COLO668 (cell line): Measurements from ENCODE around the gene AKAP1.
A peak's percentile ranks its signal among the peaks of the same experiment; 100 is the strongest.

ENCODE experiments used
- DNase-seq: peaks from one replicate; lab custom pipeline; 2025; ENCODE audit not compliant: unreplicated experiment; lab: John Stamatoyannopoulos, UW

The AKAP1 gene, protein sequence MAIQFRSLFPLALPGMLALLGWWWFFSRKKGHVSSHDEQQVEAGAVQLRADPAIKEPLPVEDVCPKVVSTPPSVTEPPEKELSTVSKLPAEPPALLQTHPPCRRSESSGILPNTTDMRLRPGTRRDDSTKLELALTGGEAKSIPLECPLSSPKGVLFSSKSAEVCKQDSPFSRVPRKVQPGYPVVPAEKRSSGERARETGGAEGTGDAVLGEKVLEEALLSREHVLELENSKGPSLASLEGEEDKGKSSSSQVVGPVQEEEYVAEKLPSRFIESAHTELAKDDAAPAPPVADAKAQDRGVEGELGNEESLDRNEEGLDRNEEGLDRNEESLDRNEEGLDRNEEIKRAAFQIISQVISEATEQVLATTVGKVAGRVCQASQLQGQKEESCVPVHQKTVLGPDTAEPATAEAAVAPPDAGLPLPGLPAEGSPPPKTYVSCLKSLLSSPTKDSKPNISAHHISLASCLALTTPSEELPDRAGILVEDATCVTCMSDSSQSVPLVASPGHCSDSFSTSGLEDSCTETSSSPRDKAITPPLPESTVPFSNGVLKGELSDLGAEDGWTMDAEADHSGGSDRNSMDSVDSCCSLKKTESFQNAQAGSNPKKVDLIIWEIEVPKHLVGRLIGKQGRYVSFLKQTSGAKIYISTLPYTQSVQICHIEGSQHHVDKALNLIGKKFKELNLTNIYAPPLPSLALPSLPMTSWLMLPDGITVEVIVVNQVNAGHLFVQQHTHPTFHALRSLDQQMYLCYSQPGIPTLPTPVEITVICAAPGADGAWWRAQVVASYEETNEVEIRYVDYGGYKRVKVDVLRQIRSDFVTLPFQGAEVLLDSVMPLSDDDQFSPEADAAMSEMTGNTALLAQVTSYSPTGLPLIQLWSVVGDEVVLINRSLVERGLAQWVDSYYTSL

DNA sequence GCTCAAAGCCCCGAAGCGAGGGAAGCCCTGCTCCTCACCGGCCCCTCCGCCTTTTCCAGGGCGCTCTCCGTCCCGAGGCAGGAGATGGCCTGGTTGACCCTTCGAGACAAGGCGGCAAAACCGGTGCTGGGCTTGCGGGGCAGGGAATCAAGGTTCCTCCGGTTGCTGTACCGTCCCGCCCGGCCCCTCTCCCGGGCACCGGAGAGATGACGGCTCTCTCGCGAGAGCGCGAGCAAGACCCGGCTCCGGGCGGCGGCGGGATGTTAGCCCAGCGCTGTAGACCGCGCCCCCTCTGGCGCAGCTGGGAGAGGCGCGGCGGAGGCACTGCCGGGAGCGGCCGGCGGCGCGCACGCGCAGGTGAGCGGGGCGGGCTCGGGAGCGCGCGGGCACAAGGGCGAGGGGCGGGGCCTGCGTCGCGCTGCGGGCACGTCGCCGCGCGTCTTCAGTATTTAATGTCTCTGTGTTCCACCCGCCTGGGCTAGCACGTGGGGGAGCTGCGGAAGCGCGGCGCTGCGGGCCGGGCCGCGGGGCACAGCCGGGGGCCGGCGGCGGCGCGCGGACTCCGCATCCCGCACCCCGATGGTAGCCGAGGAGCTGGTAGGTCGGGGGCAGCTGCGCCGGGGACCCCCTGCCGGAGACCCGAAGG is at the start of gene AKAP1:
TSS of gene AKAP1 (plus strand) at position 445 of the 646 bp plus-strand sequence. CDS start 20,219 bp downstream, outside the sequence.
- peak; percentile 97 for DNase-seq

DNA sequence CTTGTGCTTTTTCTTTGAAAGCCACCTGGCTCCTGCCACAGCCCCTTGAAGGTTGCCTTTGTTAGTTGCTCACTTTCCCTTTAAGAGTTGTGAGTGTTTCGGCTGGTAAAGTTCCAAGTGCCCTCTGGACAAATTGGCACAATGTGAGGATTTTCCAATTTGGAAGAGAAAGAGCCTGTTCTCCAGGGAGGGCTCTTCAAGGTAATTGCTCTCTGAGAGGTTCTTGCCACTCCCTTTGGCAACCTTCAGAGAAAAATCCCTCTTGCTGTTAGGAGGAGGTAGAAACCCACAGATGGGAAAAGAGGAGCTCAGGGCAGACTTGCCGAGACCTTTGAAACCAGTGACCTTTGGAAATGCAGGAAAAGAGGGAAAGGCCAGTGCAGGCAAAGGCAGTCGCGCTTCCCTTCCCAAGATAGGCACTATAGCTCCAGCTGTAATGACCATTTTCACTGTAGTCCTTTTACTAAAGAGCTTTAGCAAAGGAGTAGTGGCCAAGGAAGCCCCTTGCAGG is 49.0 kb upstream of the AKAP1 start:
- DNase-seq, result no peak

DNA sequence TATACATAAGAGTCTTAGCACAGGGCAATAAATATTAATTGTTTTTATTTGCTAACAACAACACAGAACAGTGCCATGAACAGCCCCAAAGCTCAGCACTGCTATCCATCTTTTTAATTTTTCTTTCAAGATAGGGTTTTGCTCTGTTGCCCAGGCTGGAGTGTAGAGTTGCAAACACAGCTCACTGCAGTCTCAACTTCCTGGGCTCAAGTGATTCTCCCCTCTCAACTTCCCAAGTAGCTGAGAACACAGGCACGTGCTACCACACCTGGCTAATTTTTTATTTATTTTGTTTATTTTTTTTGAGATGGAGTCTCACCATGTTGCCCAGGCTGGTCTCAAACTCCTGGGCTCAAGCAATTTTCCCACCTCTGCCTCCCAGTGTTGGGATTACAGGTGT is 47.6 kb upstream of the AKAP1 start:
- no peak for DNase-seq

DNA sequence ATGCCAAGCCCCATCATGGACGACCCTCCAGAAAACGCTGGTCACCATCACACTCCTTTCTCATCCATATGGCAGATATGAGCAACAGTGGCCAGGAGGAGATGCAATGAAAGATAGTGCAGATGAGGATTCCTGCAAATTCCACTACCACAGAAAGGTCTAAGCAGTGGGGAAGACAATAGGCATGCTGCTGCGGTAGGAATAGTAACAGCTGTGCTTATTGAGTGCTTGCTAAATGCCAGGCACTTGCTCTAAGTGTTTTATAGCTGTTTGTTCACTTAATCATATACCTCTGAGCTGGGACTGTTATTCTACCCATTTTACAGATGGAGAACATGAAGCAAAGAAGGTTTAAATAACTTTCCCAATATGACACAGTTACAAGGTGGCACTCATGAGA is 46.6 kb upstream of the AKAP1 start:
- DNase-seq, result no peak

DNA sequence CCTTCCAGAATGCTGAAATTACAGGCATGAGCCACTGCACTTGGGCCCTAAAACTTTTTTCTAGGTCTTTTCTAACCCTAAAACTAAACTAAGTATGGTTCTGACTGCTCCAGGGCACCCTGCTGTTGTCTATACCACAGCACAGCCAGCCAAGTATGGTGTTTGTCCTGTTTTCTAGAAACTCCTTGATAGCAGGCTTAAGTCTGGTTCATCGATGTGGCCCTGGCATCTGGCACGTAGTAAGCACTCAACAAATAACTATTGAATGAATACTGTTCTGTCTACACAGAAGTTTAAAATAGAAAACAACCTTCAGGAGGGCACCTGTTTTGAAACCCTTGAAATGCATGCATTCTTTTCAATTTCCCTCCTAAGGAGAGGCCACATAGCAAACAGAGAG is 44.5 kb upstream of the AKAP1 start:
- DNase-seq, result no peak

DNA sequence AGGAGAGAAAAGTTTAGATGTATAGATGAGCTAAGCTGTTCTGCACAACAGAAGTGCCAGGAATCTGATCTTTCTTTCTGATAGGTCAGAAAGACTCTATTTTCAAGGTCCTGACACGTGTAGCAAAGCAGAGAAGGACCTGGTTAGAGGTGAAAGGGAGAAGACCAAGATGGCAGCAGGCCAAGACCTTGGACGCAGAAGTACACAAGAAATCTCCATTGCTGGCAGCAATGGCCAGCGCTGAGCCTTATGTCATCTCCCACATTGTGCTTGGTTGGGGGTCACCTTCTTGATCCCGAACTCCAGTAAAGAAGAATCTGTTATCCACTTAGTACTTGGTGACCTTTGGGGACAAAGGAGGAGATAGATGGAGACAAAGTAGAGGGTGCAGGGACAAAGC is 41.8 kb upstream of the AKAP1 start:
- no peak for DNase-seq

DNA sequence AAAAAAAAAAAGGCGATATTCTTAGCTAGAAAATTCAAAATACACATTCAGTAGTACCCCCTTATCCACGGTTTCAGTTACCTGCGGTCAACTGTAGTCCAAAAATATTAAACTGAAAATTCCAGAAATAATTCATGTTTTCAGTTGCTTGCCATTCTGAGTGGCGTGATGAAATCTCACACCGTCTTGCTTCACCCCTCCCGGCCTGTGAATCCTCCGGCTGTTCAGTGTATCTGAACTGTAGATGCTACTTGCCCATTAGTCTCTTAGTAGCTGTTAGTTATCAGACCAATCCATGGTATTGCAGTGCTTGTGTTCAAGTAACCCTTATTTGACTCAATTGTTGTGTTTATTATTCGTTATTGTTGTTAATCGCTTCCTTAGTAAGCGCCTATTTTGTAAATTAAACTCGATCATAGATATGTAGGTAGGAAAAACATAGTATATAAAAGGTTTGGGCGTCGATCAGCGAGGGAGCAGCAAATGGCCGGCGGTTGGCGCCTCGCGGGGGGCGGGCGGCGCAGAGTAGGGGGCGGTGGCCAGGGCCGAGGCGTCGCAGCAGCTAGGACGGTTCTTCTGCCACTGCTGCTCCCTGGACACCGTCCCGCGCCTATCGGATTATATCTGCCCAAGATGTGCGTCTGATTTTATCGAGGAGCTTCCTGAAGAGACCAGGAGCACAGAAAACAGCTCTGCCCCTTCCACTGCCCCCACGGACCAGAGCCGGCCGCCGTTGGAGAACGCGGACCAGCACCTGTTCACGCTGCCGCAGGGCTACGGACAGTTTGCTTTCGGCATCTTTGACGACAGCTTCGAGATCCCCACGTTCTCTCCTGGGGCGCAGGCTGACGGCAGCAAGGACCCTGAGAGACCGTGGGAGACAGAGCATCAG is 39.8 kb upstream of the AKAP1 start:
- DNase-seq, result no peak

DNA sequence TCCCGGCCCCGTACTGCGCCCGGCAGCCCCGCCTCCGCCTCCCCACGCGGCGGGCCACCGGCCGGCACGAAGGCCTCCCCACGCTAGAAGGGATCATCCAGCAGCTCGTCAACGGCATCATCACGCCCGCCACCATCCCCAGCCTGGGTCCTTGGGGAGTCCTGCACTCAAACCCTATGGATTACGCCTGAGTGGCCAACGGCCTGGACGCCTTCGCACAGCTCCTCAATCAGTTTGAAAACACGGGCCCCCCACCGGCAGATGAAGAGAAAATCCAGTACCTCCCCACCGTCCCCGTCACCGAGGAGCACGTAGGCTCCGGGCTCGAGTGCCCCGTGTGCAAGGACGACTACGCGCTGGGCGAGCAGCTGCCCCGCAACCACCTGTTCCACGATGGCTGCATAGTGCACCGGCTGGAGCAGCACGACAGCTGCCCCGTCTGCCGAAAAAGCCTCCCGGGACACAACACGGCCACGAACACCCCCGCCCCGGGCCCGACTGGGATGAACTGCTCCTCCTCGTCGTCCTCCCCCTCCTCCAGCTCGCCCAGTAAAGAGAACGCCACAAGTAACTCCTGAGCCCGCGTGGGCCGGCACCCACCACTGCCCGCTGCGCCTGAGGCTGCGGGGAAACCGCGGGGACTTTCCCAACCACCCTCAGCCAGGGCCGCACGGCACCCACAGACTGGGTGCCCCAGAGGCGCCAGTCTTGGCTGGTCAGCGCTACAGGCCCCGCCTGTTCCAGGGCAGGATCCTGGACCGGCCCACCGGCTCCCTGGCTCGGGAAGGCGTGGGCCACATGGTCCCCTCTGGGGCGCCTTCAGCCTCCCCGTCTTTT is 39.0 kb upstream of the AKAP1 start:
- DNase-seq, result peak; percentile 33

DNA sequence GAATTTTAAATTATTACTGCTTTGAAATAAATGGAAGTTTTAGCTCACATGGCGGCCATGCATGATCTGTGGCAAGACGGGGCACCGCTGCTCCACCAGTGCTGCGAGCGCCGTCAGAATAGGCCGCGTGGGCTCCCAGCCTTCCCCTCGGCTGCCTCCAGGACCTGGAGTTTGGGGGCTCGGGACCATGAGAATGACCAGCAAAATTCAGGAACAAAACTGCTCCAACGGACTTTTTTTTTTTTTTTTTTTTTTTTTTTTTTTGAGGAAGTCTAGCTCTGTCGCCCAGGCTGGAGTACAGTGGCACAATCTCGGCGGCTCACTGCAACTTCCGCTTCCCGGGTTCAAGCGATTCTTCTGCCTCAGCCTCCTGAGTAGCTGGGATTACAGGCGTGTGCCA is 38.3 kb upstream of the AKAP1 start:
- DNase-seq, result no peak

DNA sequence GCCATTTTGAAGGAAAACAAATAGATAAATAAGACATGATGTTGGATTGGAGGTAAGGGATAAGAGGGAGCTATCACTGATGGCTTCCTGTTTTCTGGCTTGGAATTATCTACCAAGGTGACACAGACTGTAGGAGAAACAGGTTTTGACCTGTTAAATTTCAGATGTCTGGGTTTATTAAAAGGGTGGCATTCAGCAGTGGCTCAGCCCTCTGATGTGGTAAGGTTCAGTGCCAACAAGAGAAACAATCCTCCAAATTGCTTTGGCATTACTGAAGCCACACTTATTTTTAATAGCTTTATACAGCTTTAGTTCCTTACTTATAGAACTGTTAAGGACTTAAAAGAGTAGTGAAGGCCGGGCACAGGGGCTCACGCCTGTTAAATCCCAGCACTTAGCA is 37.0 kb upstream of the AKAP1 start:
- no peak for DNase-seq

DNA sequence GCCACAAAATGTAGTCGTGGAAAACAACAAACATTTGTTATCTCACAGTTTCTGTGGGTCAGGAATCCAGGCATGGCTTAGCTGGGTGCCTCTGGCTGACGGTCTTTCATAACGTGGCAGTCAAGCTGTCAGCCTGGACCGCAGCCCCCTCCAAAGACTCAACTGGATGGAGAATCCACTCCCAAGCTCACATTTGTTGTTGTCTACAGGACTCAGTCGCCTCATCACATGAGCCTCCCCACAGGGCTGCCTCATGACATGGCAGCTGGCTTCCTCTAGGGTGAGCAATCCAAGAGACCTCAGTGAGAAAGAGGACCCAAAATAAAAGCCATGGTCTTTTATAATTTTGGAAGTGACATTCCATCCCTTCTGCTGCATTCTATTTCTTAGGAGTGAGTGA is 34.7 kb upstream of the AKAP1 start:
- no peak for DNase-seq

DNA sequence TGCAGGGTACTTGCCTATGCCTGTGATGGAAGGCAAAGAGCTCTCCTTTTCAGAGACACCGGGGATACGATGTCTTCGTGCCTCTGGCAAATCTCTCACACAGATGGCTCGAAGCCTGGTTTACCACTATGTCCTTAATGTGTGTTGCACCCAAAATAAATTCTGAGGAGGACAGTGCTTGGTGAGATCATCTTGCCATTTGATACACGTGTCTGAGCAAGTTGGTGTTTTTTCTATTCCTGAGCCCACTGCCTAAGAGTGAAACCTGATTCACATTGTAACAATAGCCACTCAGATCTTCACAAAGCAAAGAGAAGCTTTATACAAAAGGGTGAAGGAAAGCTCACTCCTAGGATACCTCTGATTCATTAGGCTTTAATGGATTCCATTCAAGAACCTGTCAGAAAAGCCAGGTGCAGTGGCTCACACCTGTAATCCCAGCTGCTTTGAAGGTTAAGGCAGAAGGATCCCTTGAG is 33.1 kb upstream of the AKAP1 start:
- peak; percentile 58 for DNase-seq

DNA sequence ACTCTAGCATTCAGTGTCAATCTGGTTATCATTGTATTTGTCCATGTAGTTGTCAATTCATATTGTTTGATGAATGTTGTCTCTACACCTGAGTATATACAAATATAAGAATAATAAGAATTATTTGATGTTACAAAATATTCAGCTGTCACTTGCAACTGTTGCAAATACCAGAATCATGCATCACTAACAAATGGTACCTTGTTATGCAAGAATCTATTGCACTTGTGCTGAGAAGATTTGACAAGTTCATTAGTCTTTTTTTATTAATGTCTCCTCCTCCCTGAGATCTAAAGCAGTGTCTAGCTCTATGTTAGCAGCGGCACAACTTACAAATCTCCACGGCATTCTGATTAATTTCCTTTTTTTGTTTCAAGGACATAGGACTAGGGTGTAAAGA is 22.2 kb upstream of the AKAP1 start:
- DNase-seq, result no peak

DNA sequence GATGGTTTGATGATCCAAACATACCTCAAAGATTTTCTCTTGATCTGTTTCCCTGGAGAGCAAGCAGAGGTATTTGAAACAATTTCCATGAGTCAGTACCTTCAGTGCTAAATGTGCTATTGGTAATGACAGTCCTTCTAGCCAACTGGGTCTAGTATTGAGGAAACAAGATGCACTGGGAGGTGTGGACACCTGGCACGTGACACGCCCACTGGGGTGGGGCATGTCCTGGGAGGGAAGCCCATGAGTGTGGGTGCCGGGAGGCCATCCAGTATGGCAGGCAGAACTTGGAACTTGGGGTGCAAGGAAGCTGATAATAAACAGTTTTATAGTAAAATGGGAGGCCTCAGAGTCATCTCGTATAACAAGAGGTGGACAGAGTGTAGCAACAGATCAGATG is 17.9 kb upstream of the AKAP1 start:
- DNase-seq, result no peak

DNA sequence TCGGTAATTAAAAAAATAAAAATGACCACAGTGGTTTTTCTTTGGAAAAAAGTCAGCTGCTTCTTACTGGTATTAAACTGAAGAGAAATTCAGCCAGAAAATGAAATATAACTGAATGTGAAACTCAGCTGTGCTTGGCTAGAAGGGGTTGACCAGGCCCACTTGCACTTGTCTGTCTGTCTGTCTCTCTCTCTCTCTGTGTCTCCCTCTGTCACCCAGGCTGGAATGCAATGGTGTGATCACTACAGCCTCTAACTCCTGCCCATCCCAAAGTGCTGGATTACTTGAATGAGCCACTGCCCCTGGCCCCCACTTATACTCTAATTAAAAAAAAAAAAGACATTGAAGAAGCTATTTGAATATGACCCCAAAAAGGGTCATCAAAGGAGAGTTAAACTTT is 17.3 kb upstream of the AKAP1 start:
- DNase-seq, result no peak

DNA sequence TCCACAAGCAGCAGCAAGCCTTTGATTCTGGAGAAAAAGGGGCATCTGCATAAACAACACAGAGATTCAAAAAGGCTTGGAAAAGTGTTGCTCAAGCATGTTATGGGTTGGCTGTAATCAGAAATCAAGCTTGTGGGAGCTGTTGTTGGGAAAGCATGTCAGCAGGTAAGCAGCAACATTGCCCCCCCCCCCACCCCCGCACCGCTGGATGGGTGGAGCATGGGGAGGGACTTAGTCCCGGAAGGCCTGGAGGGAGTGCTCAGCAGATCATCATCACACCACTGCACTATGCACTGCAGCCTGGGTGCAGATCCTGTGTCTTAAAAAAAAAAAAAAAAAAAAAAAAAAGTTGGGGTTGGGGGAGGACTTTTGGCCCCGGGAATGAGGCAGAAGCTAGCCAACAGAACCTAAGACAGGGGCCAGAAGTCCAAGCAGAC is 16.8 kb upstream of the AKAP1 start:
- DNase-seq, result no peak

DNA sequence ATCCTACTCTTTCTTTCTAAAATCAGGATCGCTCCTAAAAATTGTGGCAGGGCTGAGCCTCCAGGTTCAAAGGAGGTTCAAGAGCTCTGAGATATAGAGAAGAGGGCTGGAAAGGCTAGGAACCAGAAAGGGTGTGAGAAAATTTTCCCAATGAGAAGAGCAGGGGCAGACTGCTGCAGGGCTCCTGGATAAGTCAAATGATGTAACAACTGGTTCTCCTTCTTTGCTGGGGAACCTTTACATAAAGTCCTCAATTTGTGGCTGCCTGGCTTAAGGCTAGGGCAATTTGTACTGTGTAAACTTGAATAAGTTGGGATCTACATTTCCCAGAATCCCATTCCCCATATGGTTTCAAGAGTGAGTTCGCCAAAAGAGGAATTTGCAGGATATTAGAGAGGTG is 16.3 kb upstream of the AKAP1 start:
- DNase-seq, result no peak

DNA sequence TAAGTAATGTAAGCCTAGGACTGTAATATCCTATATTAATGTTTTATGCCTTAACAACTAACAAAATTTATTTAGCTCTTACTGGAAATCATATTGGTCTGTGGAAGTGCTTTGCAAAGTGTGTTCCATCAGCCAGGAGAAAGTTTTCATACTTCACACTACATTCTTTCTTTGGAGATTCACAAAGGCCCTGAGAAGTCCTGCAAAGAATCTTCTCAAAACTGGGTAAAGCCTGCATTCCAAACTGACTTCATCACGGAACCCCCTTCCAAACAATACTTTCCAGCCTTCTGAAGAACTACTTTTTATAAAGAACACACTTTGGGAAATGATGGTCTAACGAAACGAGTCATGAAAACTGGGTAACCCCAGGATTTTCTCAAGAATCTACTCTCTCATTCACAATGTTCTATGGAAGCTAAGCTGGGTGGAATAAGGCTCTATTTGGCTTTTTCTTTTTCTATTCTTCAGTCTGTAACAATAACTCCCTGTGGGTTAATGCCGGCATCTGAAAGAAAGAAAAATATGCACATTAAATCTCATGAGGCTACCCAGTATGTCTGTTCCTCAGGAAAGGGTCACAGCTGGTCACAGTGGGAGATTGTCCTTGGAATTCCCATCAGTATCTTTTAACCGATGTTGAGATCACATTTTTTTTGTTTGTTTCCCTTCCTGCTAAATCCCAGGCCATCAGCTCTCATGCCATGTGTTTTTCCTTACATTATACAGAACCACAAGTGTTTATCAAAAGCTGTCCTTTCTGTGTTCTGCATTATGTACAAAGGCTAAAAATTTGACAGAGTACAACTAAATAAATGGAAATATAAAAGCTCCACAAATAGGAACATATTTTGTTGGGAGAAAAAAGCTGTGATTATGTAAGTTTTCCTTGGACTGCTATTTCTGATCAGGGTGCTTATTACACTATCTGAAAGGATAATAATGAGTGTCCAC is 12.8 kb upstream of the AKAP1 start:
- no peak for DNase-seq
